Inferior parietal cortex (tissue), 1 donor: ENCODE results near the gene ZC3H18.

Experiments used
- DNase-seq: peaks from one replicate; pipeline ENCODE4 v3.0.0-alpha.2; 2016; ENCODE audit errors: extremely low spot score

Gene ZC3H18

GRCh38 chr16:88581033-88581432, 10.8 kb downstream of the ZC3H18 start:
- no peak for DNase-seq

GRCh38 chr16:88582912-88583575, 12.8 kb downstream of the ZC3H18 start:
- DNase-seq: no peak

GRCh38 chr16:88584676-88585075, 14.5 kb downstream of the ZC3H18 start:
- DNase-seq: no peak

GRCh38 chr16:88585269-88585668, 15.1 kb downstream of the ZC3H18 start:
- no peak for DNase-seq

- no peak for DNase-seq
Observed at GRCh38 chr16:88585927-88586581, 15.9 kb downstream of the ZC3H18 start.

GRCh38 chr16:88588148-88588547, 17.9 kb downstream of the ZC3H18 start:
- DNase-seq: no peak

GRCh38 chr16:88588754-88589153, 18.6 kb downstream of the ZC3H18 start:
- DNase-seq: no peak

- no peak for DNase-seq
Observed at GRCh38 chr16:88589441-88589840, 19.2 kb downstream of the ZC3H18 start.

- DNase-seq: no peak
Observed at GRCh38 chr16:88591577-88592021, 21.4 kb downstream of the ZC3H18 start.

GRCh38 chr16:88593061-88593460, 22.9 kb downstream of the ZC3H18 start:
- DNase-seq: no peak

GRCh38 chr16:88593489-88593888, 23.3 kb downstream of the ZC3H18 start:
- DNase-seq: no peak

- no peak for DNase-seq
Observed at GRCh38 chr16:88593910-88594309, 23.7 kb downstream of the ZC3H18 start.

GRCh38 chr16:88595101-88595500, 24.9 kb downstream of the ZC3H18 start:
- no peak for DNase-seq

- no peak for DNase-seq
Observed at GRCh38 chr16:88595921-88596320, 25.7 kb downstream of the ZC3H18 start.

- DNase-seq: peak; percentile 67
Observed at GRCh38 chr16:88596483-88596882, 26.3 kb downstream of the ZC3H18 start.

GRCh38 chr16:88597856-88598491, 27.8 kb downstream of the ZC3H18 start:
- DNase-seq: no peak

GRCh38 chr16:88599092-88599733, 29.0 kb downstream of the ZC3H18 start:
- no peak for DNase-seq

- DNase-seq: no peak
Observed at GRCh38 chr16:88599825-88600538, 29.8 kb downstream of the ZC3H18 start.

- DNase-seq: no peak
Observed at GRCh38 chr16:88600539-88600896, 30.3 kb downstream of the ZC3H18 start.

- no peak for DNase-seq
Observed at GRCh38 chr16:88601313-88602036, 31.3 kb downstream of the ZC3H18 start.

GRCh38 chr16:88602091-88602490, 31.9 kb downstream of the ZC3H18 start:
- no peak for DNase-seq
